ENCODE measurements around the gene GRIA2. TPM values are rescaled to one million over a fixed set of nuclear protein-coding genes. Genes with fewer than 3 reads are reported as not detected.

The GRIA2 gene
- polyA plus RNA-seq, 1 of the 3 experiments (the other 2 are of a cell fraction): 0.16 TPM

GRCh38 chr4:157220371-157220881 lies at the start of gene GRIA2 (continued):
- TF ChIP-seq, protein P1, sequence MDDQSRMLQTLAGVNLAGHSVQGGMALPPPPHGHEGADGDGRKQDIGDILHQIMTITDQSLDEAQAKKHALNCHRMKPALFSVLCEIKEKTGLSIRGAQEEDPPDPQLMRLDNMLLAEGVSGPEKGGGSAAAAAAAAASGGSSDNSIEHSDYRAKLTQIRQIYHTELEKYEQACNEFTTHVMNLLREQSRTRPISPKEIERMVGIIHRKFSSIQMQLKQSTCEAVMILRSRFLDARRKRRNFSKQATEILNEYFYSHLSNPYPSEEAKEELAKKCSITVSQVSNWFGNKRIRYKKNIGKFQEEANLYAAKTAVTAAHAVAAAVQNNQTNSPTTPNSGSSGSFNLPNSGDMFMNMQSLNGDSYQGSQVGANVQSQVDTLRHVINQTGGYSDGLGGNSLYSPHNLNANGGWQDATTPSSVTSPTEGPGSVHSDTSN (IDR thresholded peaks at IDR 0.05): no peak
- TF ChIP-seq REST (IDR thresholded peaks at IDR 0.05; ENCODE audit: low read depth, low read length) (peak; percentile 99), MEF2A (IDR thresholded peaks at IDR 0.05; ENCODE audit: borderline replicate concordance, low read depth) (no peak), TEAD4 (IDR thresholded peaks at IDR 0.05; ENCODE audit: borderline replicate concordance, insufficient read depth) (no peak), TCF12 (IDR thresholded peaks at IDR 0.05) (no peak), YY1 (IDR thresholded peaks at IDR 0.05; ENCODE audit: low read depth) (no peak)

DNA sequence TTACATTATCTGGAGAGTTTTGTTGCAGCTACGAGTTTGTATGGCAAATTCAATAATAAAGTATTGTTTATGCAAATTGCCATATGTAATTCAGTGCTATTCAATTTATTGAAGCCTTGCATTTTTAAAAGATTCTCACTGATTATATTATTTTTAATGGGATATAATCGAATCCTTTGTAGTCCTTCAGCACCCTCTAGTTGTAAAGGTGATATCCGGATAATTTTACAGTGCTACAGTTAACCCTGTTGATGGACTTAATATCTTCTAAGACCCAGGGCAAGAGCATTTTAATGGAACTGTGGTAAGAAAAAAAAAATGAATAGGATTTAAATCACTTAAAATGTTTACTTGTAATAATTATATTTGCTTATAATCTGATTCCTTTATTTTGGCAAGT lies 48.5 kb upstream of the GRIA2 start:
- WGBS (ENCODE audit: low lambda C conversion rate): 49% methylated on average over 3 of the region's 3 CpGs
- no peak for DNase-seq
- ChIA-PET CTCF (no interaction called here), POLR2A (no interaction called here)
- no peak overlapping the region for H3K9ac ChIP-seq
- H3K27me3 ChIP-seq (ENCODE audit: insufficient read depth): no peaks in the 10 kb centered on the region
- H3K9me3 ChIP-seq: no peaks in the 10 kb centered on the region
- no peaks in the 10 kb centered on the region for H3K9me2 ChIP-seq
- no peak overlapping the region for H3K27ac ChIP-seq (ENCODE audit: low read depth in 2 of 2, low read length in 1 of 2)
- H3K36me3 ChIP-seq (replicated peaks in 1 of 2; ENCODE audit: control insufficient read depth in 1 of 2, insufficient read depth in 2 of 2, low read length in 1 of 2): no peaks in the 10 kb centered on the region
- no peaks in the 10 kb centered on the region for H3K79me2 ChIP-seq (ENCODE audit: insufficient read depth)
- H3K4me1 ChIP-seq (ENCODE audit: control insufficient read depth in 1 of 2, insufficient read depth in 2 of 2, low read depth in 1 of 2, low read length in 1 of 2): no peaks in the 10 kb centered on the region
- TF ChIP-seq JUND (IDR thresholded peaks at IDR 0.05) (no peak), FOSL2 (IDR thresholded peaks at IDR 0.05; ENCODE audit: borderline replicate concordance, low read depth) (no peak), RAD21 (IDR thresholded peaks at IDR 0.05; ENCODE audit: low read length) (peak; percentile 42), RCOR1 (IDR thresholded peaks at IDR 0.05; ENCODE audit: low read length) (no peak), USF1 (IDR thresholded peaks at IDR 0.05; ENCODE audit: borderline replicate concordance, low read depth) (no peak), GABPA (IDR thresholded peaks at IDR 0.05; ENCODE audit: low read depth) (no peak), POLR2AphosphoS5 (IDR thresholded peaks at IDR 0.05; ENCODE audit: low read depth, low read length) (no peak), EZH2phosphoT487 (IDR thresholded peaks at IDR 0.05; ENCODE audit: borderline replicate concordance, low read depth) (no peak), USF2 (IDR thresholded peaks at IDR 0.05; ENCODE audit: borderline replicate concordance, low read depth, low read length) (no peak), MXI1 (IDR thresholded peaks at IDR 0.05; ENCODE audit: low read depth, low read length) (no peak), FOXJ3 (CRISPR knock-in tag; IDR thresholded peaks at IDR 0.05) (no peak), TEAD4 (IDR thresholded peaks at IDR 0.05; ENCODE audit: borderline replicate concordance, insufficient read depth) (no peak), CTCF (IDR thresholded peaks at IDR 0.05) (peak; percentile 53)
- TF ChIP-seq, protein P2, sequence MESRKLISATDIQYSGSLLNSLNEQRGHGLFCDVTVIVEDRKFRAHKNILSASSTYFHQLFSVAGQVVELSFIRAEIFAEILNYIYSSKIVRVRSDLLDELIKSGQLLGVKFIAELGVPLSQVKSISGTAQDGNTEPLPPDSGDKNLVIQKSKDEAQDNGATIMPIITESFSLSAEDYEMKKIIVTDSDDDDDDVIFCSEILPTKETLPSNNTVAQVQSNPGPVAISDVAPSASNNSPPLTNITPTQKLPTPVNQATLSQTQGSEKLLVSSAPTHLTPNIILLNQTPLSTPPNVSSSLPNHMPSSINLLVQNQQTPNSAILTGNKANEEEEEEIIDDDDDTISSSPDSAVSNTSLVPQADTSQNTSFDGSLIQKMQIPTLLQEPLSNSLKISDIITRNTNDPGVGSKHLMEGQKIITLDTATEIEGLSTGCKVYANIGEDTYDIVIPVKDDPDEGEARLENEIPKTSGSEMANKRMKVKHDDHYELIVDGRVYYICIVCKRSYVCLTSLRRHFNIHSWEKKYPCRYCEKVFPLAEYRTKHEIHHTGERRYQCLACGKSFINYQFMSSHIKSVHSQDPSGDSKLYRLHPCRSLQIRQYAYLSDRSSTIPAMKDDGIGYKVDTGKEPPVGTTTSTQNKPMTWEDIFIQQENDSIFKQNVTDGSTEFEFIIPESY (IDR thresholded peaks at IDR 0.05; ENCODE audit: borderline replicate concordance, low read depth): no peak
- TF ChIP-seq, protein P3, sequence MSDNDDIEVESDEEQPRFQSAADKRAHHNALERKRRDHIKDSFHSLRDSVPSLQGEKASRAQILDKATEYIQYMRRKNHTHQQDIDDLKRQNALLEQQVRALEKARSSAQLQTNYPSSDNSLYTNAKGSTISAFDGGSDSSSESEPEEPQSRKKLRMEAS (IDR thresholded peaks at IDR 0.05; ENCODE audit: low read depth): no peak
- no peaks in the 10 kb centered on the region for H3F3A ChIP-seq (replicated peaks; ENCODE audit: insufficient read depth)
- H4K20me1 ChIP-seq (ENCODE audit: insufficient read depth): no peaks in the 10 kb centered on the region
- no peak overlapping the region for H2AFZ ChIP-seq (ENCODE audit: low read depth)
- no peak overlapping the region for H3K4me2 ChIP-seq
- no peak overlapping the region for H3K4me3 ChIP-seq (ENCODE audit: low read depth in 2 of 2, low read length in 1 of 2)
